ENCODE data around the gene ARAP3. TPM values are rescaled to one million over a fixed set of nuclear protein-coding genes. Genes with fewer than 3 reads are reported as not detected.

The ARAP3 gene
- total RNA-seq, 2 donors from 2014 or later: 3.9 to 4.6 TPM

- WGBS, 2 donors: 0 to 1% methylated on average over 7 to 40 of the region's 55 CpGs
- intact Hi-C loops (cut with DNase I): no loop called here
- peak; percentile 94 to 96 (median 96) for DNase-seq
Measured at GRCh38 chr5:141636413-141637122, 45.5 kb downstream of the ARAP3 start, which contains the start of the genes HDAC3 and RELL2. Gene HDAC3 (minus strand): TSS chr5:141636849. CDS start chr5:141636790, 59 bp downstream. Gene RELL2 (plus strand): TSS chr5:141636997. CDS start chr5:141638226, 1,229 bp downstream.

GRCh38 chr5:141636106-141636412 is 46.0 kb downstream of the ARAP3 start:
- H3K9me3 ChIP-seq: no peaks in the 10 kb centered on the region
- no peak for ATAC-seq
- 3 to 5% methylated on average over 4 of the region's 4 CpGs for WGBS, 2 donors
- intact Hi-C loops (cut with DNase I): no loop called here
- no peaks in the 10 kb centered on the region for H3K36me3 ChIP-seq (replicated peaks in 1 of 2; ENCODE audit: insufficient read depth in 1 of 2, low read depth in 2 of 2)
- TF ChIP-seq CTCF (IDR thresholded peaks at IDR 0.05) (no peak), POLR2A (IDR thresholded peaks at IDR 0.05) (no peak)
- H3K4me1 ChIP-seq: peaks cover 30% of the 10 kb centered on the region
- H3K27me3 ChIP-seq: no peaks in the 10 kb centered on the region
- no peak for DNase-seq
- H3K4me3 ChIP-seq: peak overlapping the region; percentile 67 to 95
- peak overlapping the region; percentile 66 to 78 (median 68) for H3K27ac ChIP-seq

More at GRCh38 chr5:141636413-141637122, 45.5 kb downstream of the ARAP3 start, which contains the start of the genes HDAC3 and RELL2:
- no peaks in the 10 kb centered on the region for H3K27me3 ChIP-seq
- peak; percentile 97 for ATAC-seq
- H3K4me3 ChIP-seq: peak within 1 kb of the TSS; percentile 67 to 95
- H3K9me3 ChIP-seq: no peaks in the 10 kb centered on the region
- H3K27ac ChIP-seq: peak within 1 kb of the TSS; percentile 66 to 78 (median 68)
- TF ChIP-seq CTCF (IDR thresholded peaks at IDR 0.05) (peak in 1 of 7 experiments; percentile 11), POLR2A (IDR thresholded peaks at IDR 0.05) (peak; percentile 62 to 82 (median 78))
- no peaks in the 10 kb centered on the region for H3K36me3 ChIP-seq (replicated peaks in 1 of 2; ENCODE audit: insufficient read depth in 1 of 2, low read depth in 2 of 2)
- H3K4me1 ChIP-seq: peaks cover 29% of the 10 kb centered on the region

GRCh38 chr5:141635646-141636045 is 46.4 kb downstream of the ARAP3 start:
- intact Hi-C loops (cut with DNase I): no loop called here
- TF ChIP-seq CTCF (IDR thresholded peaks at IDR 0.05) (no peak), POLR2A (IDR thresholded peaks at IDR 0.05) (no peak)
- Histone ChIP-seq H3K4me3 (no peak overlapping the region), H3K27ac (no peak overlapping the region), H3K27me3 (no peaks in the 10 kb centered on the region), H3K36me3 (replicated peaks in 1 of 2; ENCODE audit: insufficient read depth in 1 of 2, low read depth in 2 of 2) (no peaks in the 10 kb centered on the region), H3K4me1 (peaks cover 34% of the 10 kb centered on the region), H3K9me3 (no peaks in the 10 kb centered on the region)
- no peak for DNase-seq
- WGBS, 2 donors: 50 to 52% methylated on average over 7 of the region's 7 CpGs
- ATAC-seq: no peak

- no peak for ATAC-seq
- WGBS, 2 donors: 84 to 96% methylated on average over 6 of the region's 6 CpGs
Measured at GRCh38 chr5:141634720-141635119, 47.3 kb downstream of the ARAP3 start.

More at GRCh38 chr5:141634720-141635119, 47.3 kb downstream of the ARAP3 start:
- Histone ChIP-seq H3K9me3 (no peaks in the 10 kb centered on the region), H3K4me1 (peaks cover 41% of the 10 kb centered on the region), H3K27me3 (no peaks in the 10 kb centered on the region), H3K27ac (no peak overlapping the region), H3K36me3 (replicated peaks in 1 of 2; ENCODE audit: insufficient read depth in 1 of 2, low read depth in 2 of 2) (no peaks in the 10 kb centered on the region), H3K4me3 (no peak overlapping the region)
- TF ChIP-seq CTCF (IDR thresholded peaks at IDR 0.05): no peak
- no peak for TF ChIP-seq POLR2A (IDR thresholded peaks at IDR 0.05)
- no peak for DNase-seq
- intact Hi-C loops (cut with DNase I): no loop called here

All from body of pancreas (tissue), 4 donors.